ELR (cell line): ENCODE results near the gene ALCAM.

Source experiments
- DNase-seq: peaks from one replicate; pipeline ENCODE4 v3.0.0-alpha.2; 2015; ENCODE audit warnings: low read depth

ALCAM gene

DNA sequence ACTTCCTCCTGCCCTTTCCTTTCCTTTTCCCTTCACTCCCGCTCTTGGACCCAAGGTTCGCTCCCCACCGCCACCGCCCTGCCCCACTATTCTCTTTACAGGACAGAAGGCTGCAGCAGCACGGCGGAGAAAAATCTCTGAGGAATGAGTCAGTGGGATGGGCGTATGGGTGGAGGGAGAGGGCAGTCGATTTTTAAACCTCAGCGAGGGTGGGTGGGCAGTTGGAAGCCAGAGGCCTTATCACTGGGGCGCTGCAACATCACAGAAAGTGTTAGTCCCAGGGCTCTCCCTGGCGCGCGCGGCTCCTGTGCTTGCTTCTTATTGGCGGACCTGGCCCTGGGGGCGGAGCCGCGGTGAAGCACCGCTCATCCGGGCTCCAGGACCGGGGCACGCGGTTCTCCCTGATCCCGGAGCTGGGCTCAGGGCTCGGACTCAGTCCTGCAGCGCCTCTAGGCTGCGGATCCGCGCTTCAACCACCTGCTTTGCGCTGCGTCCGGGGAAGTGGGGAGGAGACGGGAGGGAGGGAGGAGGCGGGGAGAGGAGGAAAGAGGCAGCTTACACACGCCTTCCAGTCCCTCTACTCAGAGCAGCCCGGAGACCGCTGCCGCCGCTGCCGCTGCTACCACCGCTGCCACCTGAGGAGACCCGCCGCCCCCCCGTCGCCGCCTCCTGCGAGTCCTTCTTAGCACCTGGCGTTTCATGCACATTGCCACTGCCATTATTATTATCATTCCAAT, at the start of gene ALCAM:
Gene ALCAM (plus strand): TSS at position 584 of the 737 bp plus-strand sequence.
- peak; percentile 99 for DNase-seq

DNA sequence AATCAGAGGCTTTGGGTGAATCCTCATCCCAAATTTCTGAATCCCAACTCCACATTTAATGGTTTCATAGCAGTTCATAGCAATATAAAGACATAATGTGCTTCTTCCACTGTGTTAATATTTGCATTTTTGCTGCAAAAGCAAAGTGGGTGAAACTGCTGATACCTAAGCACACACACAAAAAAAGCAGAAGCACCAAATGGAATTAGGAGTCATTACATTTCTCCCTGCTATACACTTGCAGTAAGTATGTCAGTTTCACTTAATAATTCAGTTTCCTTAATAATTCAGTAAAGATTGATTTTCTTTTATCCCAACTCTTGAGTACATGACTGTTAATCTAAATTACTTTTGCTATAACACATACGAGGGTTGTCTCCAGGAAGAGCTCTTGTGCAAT, 48.9 kb upstream of the ALCAM start:
- no peak for DNase-seq

DNA sequence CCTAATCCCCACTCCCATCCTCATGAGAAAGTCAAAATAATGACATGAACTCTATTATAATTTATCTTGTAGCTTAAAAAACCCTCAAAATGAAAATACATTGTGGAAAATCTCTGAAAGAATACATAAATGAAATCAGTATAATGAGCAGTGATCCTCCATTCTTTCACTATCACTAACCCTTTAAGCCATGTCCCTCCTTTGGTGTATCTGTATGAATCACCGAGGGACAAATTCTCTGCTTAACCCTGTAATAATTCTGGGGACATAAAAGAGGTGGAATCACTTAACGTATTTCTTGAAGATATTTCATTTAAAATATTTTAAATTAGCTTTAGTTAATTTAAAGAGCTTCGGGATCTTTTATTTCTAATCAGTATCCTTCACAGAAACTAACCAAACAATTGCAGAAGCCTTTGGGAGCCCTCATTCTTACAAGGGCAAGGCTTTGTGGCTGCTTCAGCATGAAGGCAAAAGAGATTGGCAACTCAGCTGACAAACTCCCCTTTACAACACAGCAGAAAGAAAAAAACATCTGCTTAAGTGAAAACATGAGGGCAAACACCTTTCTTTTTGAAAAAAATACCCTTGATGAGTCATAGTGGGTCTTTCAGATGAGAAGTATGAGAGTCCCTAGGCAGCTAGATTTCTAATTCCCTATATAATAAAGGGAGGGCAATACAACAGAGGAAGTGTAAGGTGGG, 44.0 kb upstream of the ALCAM start:
- DNase-seq, result peak; percentile 22

DNA sequence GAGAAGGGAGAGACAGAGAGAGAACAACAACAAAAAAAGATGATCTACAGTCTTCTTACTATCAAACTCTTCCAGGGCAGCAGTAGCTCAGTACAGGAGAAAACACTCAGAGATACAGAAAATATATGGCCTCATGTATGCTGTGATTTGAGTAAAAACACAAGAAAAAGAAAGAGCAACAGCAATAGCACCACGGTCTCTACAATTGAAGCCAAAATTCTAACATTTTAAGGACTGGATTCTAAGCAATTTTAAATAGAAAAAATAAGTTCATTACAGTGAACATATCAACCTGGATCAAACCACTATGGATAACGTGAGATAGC, 43.5 kb upstream of the ALCAM start:
- no peak for DNase-seq

DNA sequence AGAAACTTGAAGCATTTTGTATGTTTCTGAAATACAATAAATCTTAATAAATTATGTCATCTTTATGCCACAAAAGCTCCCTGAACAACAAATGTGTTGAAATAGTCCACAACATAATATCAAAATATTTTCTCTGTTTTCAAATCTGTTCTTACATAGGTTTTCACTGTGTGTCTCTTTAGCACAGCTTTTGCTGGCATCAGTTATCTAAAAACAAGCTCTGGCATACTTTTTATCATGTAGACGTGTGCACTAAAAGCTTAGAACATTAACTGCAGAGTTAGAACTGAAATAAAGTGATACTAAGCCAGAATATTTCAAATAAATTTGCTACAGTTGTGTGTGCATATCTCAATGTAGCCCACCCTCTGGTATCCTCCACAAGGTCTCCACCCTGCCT, 41.8 kb upstream of the ALCAM start:
- DNase-seq, result no peak

DNA sequence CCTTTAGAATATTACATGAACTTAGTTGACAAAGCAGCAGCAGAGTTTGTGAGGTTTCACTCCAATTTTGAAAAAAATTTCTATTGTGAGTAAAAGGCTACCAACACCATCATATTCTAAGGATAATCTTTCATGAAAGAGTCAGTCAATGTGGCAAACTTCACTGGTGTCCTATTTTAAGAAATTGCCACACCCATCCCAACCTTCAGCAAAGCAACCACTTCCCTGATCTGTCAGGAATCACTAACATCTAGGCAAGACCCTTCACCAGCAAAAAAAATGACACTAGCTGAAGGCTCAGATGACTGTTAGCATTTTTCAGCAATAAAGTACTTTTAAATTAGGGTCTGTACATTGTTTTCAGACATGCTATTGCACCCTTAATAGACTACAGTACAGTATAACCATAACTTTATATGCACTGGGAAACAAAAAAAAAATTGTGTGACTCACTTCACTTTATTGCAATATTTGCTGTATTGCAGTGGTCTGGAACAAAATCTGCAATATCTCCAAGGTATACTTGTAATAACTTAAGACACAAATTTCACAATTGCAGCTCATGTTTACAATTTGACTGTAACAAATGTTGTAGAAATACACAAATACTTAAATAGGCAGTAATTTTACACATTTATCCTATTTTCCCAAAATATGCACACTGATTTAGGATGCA, 38.9 kb upstream of the ALCAM start:
- no peak for DNase-seq

DNA sequence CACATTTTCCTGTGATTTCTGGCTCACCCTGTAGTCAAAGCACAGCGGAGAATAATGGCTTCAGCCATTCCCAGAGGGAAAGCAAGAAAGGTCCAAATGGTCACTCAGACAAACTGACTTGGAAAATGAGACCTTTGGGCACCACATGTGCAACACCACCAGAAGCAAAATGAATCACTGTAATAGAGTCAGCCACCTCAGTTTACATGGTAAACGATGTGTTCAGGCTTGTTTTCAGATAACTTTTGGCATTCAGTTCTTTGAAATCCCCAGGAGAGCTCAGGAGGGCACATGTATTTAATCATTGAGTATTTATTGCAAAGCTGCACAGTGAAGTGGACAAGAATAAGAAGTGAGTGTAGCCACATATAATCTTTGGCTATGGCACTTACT, 38.4 kb upstream of the ALCAM start:
- DNase-seq, result no peak

DNA sequence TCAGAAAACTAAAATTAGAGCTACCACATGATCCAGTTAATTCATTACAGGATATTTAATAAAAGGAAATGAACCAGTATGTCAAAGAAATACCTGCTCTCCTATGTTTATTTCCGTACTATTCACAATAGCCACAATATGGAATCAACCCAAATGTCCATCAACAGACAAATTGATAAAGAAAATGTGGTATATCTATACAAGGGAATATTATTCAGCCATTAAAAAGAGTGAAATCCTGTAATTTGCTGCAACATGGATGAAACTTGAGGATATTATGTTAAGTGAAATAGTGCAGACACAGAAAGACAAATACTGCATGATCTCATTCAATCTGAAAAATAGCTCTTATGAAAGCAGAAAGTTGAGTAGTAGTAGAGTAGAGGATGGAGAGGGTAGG, 33.7 kb upstream of the ALCAM start:
- DNase-seq, result no peak

DNA sequence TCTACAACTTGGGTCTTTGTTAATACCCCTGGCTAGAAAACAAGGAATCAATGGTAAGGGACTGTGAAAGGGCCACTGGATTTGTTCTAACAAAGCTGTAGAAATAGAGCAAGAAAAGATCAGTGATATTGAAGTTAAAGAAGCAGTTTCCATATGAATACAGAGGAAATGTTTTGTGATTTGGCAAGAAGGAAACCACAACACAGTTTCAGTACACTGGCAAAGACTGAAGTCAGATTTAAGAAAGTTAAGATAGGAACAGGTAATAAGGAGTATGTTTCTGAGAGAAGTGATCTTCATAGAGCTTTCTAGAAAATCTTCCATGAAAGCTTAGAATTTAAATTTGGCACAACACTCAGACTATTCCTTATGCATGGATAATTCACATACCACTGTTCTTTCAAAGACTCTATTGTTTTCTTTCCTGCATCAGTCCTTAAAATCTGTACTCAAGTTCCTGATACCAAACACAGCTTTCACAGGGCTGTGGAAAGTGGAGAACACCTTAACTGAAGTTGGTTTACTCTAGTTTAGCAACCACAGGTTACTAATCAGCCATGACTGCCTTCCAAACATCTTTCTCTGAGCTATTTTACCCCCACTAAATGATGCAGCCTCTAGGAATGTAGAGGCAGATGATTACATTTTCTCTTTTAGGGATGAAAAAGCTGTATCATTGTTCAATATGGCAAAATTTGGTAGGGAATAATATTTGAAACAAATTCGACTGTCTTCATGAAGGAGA, 32.4 kb upstream of the ALCAM start:
- peak; percentile 82 for DNase-seq

DNA sequence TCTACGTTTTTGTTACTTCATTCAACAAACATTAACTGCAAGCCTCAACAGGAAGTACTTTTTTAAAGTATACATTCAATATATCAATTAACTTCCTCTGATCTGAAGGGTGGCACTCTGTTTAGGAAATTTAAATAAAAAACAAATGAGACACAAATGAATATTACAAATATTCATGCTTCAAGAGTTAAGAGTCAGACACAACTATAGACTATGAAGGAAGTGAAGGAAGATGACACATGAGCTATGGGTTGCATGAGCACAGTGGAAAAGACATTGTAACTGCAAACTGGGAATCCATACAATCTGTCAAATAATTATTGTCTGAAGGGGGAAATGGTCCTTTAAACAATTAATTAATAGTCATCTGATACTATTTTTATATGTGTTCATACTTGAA, 26.8 kb upstream of the ALCAM start:
- no peak for DNase-seq

DNA sequence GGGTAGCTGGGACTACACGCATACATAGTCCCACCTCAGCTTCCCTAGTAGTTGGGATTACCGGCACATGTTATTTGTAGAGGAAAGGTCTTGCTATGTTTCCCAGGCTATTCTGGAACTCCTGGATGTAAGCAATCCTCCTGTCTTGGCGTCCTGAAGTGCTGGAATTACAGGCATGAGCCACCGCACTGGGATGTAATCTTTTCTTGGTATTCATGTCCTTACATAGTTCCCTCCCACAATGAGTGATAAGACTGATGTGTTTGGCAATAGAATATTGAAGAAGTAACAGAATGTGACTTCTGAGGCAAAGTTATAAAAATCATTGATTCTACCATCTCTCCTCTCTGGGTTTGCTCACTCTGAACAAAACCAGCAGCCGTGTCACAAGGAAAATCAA, 22.7 kb upstream of the ALCAM start:
- no peak for DNase-seq

DNA sequence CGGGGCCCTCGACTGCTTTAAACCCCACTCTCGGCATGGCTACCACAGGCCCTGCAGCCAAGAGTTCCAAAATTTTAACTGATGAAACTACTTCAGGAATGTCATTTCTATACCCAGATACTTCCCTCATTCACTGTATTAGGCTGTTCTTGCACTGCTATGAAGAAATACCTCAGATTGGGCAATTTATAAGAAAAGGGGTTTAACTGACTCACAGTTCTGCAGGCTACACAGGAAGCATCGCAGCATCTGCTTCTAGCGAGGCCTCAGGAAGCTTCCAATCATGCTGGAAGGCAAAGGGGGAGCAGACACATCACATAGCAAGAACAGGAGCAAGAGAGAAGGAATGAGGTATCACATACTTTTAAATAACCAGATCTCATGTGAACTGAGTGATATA, 21.6 kb upstream of the ALCAM start:
- DNase-seq, result no peak

DNA sequence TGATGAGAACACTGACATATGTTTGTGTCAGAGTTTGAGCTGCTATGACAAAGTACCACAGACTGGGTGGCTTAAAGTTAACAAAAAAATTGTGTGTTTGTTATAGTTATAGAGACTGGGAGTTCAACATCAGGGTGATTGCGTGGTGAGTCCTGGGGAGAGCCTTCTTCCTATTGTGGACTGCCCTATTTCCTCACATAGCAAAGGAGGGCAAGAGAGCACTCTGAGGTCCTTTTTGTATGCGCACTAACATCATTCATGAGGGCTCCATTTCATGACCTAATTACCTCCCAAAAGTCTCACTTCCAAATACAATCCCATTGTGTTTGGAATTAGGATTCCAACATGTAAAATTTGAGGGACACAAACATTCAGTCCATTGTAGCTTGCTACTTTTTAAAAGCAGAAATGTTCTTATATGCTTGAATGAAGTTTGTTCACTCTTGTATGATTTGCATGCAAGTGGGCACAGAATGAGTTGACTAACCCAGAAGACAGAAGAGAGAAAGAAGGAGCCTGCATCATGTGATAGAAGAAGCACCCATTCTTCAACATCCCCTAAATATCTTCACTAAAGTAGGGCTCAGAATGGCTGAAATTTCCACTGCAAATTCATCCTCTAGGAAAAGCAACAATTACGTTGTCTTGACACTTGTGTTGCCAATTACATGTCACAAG, 18.9 kb upstream of the ALCAM start:
- DNase-seq, result no peak

DNA sequence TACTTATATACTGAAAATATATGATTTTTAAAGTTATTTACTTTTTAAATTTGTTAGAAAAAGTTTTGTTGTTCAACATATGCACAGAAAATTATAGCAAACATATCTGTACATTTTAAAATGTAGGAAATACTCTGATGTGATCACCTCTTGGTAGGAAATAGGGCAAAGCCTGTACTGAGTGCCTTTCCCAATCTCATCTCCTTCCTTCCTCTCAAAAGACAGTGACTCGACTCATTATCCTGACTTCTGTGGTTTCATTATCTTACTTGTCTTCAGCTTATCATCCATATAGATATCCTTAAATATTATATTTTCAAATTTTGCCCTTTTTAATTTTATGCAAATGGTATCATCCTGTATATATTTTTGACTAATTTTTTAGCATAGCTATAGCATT, 18.4 kb upstream of the ALCAM start:
- DNase-seq, result no peak

DNA sequence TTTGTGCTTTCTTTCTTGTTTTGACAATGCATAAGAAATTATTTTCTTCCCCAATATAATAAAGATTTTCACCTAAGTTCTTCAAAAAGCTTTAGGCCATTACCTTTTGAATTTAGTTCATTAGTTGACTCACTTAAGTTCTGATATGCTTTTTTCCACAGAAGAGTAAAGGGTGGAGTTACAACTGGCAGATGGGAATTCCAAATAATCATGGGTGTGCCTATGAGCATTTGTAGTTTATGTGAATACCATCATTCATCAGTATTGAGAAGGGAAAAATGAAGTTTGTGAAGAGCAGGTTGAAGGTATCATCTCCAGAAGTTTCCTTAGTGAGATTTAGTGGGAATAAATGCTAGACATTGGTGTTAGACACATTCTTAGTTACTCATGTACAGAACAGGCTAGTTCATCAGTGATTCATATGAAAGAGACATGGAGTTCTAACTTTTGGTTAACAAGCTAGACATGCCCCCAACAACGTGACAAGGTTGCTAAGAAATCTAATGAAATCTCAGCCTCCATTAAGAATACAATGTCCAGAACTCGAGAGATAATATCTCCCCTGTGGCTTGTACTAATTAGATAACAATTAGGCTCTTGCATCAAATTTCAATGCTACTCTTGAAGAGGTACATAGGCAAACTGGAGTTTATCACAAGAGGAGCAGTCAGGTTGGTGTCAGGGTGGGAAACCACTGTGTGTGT, 16.9 kb upstream of the ALCAM start:
- DNase-seq, result peak; percentile 46

DNA sequence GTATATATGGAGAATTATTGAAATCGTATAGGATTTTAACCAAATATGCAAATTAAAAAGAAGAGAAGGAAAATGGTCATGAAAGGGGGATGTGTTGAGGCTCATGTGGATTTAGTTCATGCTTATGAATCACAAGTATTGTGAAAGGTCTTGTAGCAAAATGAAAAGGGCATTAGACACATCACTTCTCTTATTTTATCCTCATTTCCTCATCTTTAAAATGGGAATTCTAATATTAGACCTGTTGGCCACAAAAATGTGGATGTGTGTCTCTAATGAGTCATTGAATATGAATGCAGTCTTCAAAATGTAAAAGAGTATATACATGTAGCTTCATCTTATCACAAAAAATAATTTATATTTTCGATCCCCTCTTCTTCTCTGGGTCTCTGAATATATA, 14.9 kb upstream of the ALCAM start:
- peak; percentile 88 for DNase-seq

DNA sequence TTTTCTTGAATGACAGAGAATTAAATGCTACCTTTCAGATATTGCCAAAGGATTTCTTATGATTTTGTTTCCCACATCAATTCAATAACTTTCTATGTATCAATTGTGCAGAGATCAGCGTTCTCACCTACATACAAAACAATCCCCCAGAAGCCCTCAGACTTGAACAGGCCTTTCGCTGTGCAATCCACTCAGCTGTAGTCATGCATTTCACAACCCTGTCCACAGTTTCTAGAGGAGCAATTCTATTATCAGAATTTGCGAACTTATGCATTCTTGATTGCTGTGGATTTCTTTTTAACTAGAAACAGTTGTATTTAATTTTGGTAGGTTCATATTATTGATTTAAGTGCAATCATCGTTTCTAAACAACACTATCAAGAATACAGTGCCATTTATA, 13.7 kb upstream of the ALCAM start:
- DNase-seq, result no peak

DNA sequence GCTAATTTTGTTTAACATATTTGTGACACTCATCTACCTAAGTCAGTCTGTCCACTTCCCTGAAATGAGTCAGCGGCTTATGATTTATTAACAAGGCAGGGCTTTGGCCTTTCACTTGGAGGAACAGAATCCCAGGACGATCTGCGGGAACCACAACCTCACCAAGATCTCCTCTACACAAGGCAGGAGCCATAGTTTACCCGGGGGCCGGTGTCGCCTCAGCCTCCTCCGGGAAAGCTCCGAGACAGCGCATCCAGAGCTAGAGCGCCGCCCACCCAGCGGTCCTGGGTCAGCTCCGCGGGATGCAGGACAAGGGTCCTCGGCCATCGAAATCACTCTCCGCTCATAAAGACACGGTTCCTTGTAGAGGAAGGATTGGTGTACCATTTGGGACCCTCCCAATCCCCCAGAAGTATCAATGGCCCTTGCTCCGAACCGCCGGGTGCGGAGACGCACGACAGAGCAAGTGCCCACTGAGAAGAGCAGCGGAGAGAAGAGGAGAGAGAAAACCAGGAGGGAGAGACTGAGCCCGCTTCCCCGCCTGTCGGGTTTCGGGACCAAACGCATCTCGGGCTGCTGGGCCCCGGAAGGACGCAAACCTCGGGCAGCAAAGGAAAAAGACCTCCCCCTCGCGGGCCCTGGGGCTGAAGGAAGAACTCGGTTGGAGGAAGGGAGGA, 13.1 kb upstream of the ALCAM start:
- DNase-seq, result peak; percentile 75

DNA sequence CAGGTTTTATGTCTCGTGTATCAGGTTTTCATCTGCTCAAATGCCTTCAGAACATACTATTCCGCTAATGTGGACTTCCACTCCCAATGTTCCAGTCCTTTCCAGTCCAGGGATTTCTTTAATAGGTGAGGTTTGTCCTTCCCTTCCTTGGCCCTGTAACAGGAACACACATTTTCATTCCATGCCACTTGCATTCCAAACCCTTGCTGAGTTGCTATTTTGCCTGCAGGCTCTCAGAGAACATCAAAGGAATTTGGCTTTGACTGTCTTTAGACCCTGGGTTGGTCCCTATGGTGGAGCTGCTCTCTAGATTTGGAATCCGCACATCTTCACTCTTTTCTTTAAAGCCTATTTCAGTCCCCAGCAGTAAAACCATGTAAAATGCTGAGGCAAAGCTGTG, 12.3 kb upstream of the ALCAM start:
- peak; percentile 52 for DNase-seq

DNA sequence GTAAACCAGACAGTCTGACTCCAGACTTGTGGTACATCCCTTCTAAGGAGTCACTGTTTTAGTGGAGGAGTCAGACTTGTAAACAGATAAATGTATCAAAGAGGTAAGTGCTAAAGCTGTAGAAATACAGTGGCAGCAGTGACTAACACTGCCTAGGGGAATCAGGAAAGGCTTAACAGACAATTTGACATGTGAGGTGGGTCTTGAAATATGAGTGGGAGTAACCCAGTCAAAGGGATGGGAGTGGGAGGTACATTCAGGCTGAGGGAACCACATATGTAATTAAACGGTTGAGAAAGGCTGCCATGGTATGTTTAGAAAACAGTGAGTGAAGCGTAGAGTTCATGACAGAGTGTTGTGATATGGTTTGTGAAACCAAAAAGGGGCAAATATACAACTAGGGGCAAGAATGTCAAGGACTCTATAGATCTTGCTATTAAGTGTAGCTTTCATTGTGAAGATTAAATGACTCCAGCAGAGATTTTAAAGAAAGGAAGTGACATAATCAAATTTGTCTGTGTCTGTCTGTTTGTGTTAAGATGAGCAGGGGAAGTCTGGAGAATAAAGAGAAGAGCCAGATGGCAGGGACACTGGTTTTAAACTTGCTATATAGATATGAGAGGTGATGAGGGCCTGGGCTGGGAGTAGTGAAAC, 11.2 kb upstream of the ALCAM start:
- DNase-seq, result peak; percentile 86
